B cell (primary cell): ENCODE data around the gene ZMIZ1. TPM values are rescaled to one million over a fixed set of nuclear protein-coding genes. Genes with fewer than 3 reads are reported as not detected.

ENCODE experiments used
- ATAC-seq: fragments of 200-7000 bp; cut with Tn5 transposase; one replicate; pipeline ENCODE4 v1.10.0; 2021; ENCODE audit warnings: low read depth, mild to moderate bottlenecking, moderate number of reproducible peaks, moderate library complexity
- CTCF ChIA-PET: fragments of 350-600 bp; sonication (Branson Sonifier 250); formaldehyde crosslinking; loops from one replicate; lab custom pipeline; 2021; ENCODE audit warnings: antibody characterized with exemption, inconsistent platforms; lab: Charles Lee
- POLR2A ChIA-PET: fragments of 350-600 bp; sonication (Branson Sonifier 250); formaldehyde crosslinking; loops from one replicate; lab custom pipeline; 2021; ENCODE audit warnings: antibody characterized with exemption; lab: Charles Lee
- DNase-seq: peaks from one replicate; pipeline ENCODE4 v3.0.0; 2013
- H2AFZ ChIP-seq: 2 replicates; pipeline ENCODE4 v1.6.1; 2012; ENCODE audit warnings: mild to moderate bottlenecking, low read depth, low read length; ENCODE audit not compliant: insufficient read depth, poor library complexity, severe bottlenecking
- H3K27ac ChIP-seq, 2 donors: 1 replicate in 1 of 2; 2 replicates in 1 of 2; pipeline ENCODE4 v1.5.1; 2012 to 2013; ENCODE audit warnings: low read length in 2 of 2, mild to moderate bottlenecking in 2 of 2, moderate library complexity in 1 of 2
- H3K27me3 ChIP-seq, 4 experiments: fragments of 200-600 bp in 1 of 4; sonication (generic) in 1 of 4; replicated peaks in 1 of 4; 1 replicate in 2 of 4; 2 replicates in 2 of 4; pipeline versions ENCODE4 v1.6.1 to v1.7.0; 2013 to 2016; ENCODE audit warnings: low read length in 3 of 4, mild to moderate bottlenecking in 2 of 4, mixed read lengths in 1 of 4, moderate library complexity in 1 of 4; ENCODE audit not compliant: insufficient read depth in 4 of 4, control insufficient read depth in 3 of 4; ENCODE audit errors: control extremely low read depth in 1 of 4
- H3K36me3 ChIP-seq, 2 experiments: replicated peaks in 1 of 2; 1 replicate in 1 of 2; 2 replicates in 1 of 2; pipeline versions ENCODE4 v1.6.1 to v1.7.1; 2013; ENCODE audit warnings: low read length in 1 of 2; ENCODE audit not compliant: insufficient read depth in 2 of 2, control insufficient read depth in 1 of 2; ENCODE audit errors: control extremely low read depth in 1 of 2, extremely low read depth in 1 of 2
- H3K4me1 ChIP-seq, 2 donors: fragments of 200-600 bp in 1 of 2; sonication (generic) in 1 of 2; 1 replicate in 1 of 2; 2 replicates in 1 of 2; pipeline versions ENCODE4 v1.5.1 to v1.6.1; 2013 to 2017; ENCODE audit warnings: low read length in 2 of 2; ENCODE audit not compliant: control insufficient read depth in 2 of 2, insufficient read depth in 2 of 2
- H3K4me2 ChIP-seq: replicated peaks from 2 replicates; pipeline ENCODE3; 2012; ENCODE audit warnings: mild to moderate bottlenecking, low read depth, low read length; ENCODE audit not compliant: poor library complexity, severe bottlenecking
- H3K4me3 ChIP-seq, 5 experiments: fragments of 200-600 bp in 1 of 5; sonication (generic) in 1 of 5; 1 replicate in 3 of 5; 2 replicates in 2 of 5; pipeline versions ENCODE4 v1.5.1 to v1.7.0; 2011 to 2016; ENCODE audit warnings: low read length in 4 of 5, mild to moderate bottlenecking in 4 of 5, low read depth in 2 of 5, control low read depth in 1 of 5, moderate library complexity in 1 of 5; ENCODE audit not compliant: insufficient read depth in 1 of 5; ENCODE audit errors: control extremely low read depth in 1 of 5, extremely low read depth in 1 of 5
- H3K79me2 ChIP-seq: fragments of 200-600 bp; sonication (generic); one replicate; pipeline ENCODE4 v1.6.0; 2016; ENCODE audit warnings: low read length; ENCODE audit not compliant: control insufficient read depth, insufficient read depth
- H3K9ac ChIP-seq: fragments of 200-600 bp; sonication (generic); 2 replicates; pipeline ENCODE4 v1.6.1; 2017; ENCODE audit warnings: mild to moderate bottlenecking, low read length, moderate library complexity
- H3K9me3 ChIP-seq, 3 donors: one replicate each; pipeline versions ENCODE4 v1.6.1 to v1.7.1; 2013; ENCODE audit warnings: low read length in 2 of 3; ENCODE audit not compliant: control insufficient read depth in 2 of 3, insufficient read depth in 1 of 3; ENCODE audit errors: control extremely low read depth in 1 of 3
- H4K20me1 ChIP-seq: 2 replicates; pipeline ENCODE4 v1.6.0; 2012; ENCODE audit warnings: mild to moderate bottlenecking, low read length; ENCODE audit not compliant: insufficient read depth, control insufficient read depth, poor library complexity, severe bottlenecking
- H3K27ac Mint-ChIP-seq: one replicate; pipeline ENCODE4 v1.8.0; 2021; ENCODE audit warnings: mixed read lengths
- H3K27me3 Mint-ChIP-seq: one replicate; pipeline ENCODE4 v1.8.0; 2021; ENCODE audit warnings: mixed read lengths
- H3K4me1 Mint-ChIP-seq: one replicate; pipeline ENCODE4 v1.8.0; 2021; ENCODE audit warnings: mixed read lengths
- H3K4me3 Mint-ChIP-seq: one replicate; pipeline ENCODE4 v1.8.0; 2021; ENCODE audit warnings: mixed read lengths
- H3K9me3 Mint-ChIP-seq: one replicate; pipeline ENCODE4 v1.8.0; 2022; ENCODE audit warnings: mixed read lengths; ENCODE audit not compliant: insufficient read depth
- CTCF ChIP-seq: fragments of 200-600 bp; IDR thresholded peaks from one replicate; pipeline ENCODE4 v1.8.0; 2022; ENCODE audit warnings: antibody characterized with exemption, mild to moderate bottlenecking
- EZH2 ChIP-seq: IDR thresholded peaks from 2 replicates; pipeline ENCODE4 v1.6.1; 2012; ENCODE audit warnings: borderline replicate concordance, low read depth, mild to moderate bottlenecking, moderate library complexity, low read length; ENCODE audit not compliant: insufficient read depth, poor library complexity, severe bottlenecking
- WGBS: methylation state at CpG from one replicate; pipeline ENCODE4 v1.1.5; 2013; ENCODE audit warnings: missing lambda C conversion rate; ENCODE audit not compliant: insufficient coverage; 5-methylcytosine and 5-hydroxymethylcytosine counted together
- intact Hi-C: fragments of 100-400 bp; cut with micrococcal nuclease; formaldehyde crosslinking; loops from one replicate; pipeline ENCODE4 v1.10.0; 2022
- polyA plus RNA-seq: library from polyadenylated mRNA; depleted of rRNA; stranded (reverse); fragments of >200 nt; gene quantifications from 2 replicates; pipeline ENCODE4 v1.2.3, GENCODE V29; 2012
- total RNA-seq, 2 donors: library from RNA; stranded (reverse); fragments of 120-200 nt in 1 of 2; gene quantifications; 1 replicate in 1 of 2; 2 replicates in 1 of 2; pipeline versions ENCODE4 v1.2.3 to v1.2.4, GENCODE V29; 2013 to 2022

The ZMIZ1 gene
- total and polyA plus RNA-seq, 2 donors (not counting 1 experiment from before 2014, with no cell fraction given): 14.3 to 64.9 TPM

GRCh38 chr10:79156334-79157274 lies 87.8 kb downstream of the ZMIZ1 start:
- H3K4me2 ChIP-seq: no peak overlapping the region
- no peak for TF ChIP-seq CTCF
- TF ChIP-seq EZH2: no peak
- no peaks in the 10 kb centered on the region for H3K4me1 ChIP-seq
- H3K4me3 Mint-ChIP-seq: no peak overlapping the region
- no peaks in the 10 kb centered on the region for H3K9me3 ChIP-seq
- intact Hi-C loops: no loop called here
- H3K27me3 Mint-ChIP-seq: no peaks in the 10 kb centered on the region
- no peaks in the 10 kb centered on the region for H3K27me3 ChIP-seq
- H3K9me3 Mint-ChIP-seq: no peaks in the 10 kb centered on the region
- H3K4me1 Mint-ChIP-seq: no peaks in the 10 kb centered on the region
- ChIA-PET CTCF (no interaction called here), POLR2A (interaction anchor here (0.7 kb wide), 1 partner anchor 8 kb away, joined by 3 read pairs; no protein-coding TSS in a partner anchor)
- H3K9ac ChIP-seq: no peak overlapping the region
- no peaks in the 10 kb centered on the region for H3K36me3 ChIP-seq
- no peaks in the 10 kb centered on the region for H3K79me2 ChIP-seq
- H2AFZ ChIP-seq: no peak overlapping the region
- ATAC-seq (no peak), DNase-seq (no peak)
- H4K20me1 ChIP-seq: no peaks in the 10 kb centered on the region
- 86% methylated on average over 19 of the region's 22 CpGs for WGBS
- H3K4me3 ChIP-seq: no peak overlapping the region
- H3K27ac ChIP-seq: no peak overlapping the region
- no peak overlapping the region for H3K27ac Mint-ChIP-seq

- Histone ChIP-seq H3K4me1 (no peaks in the 10 kb centered on the region), H3K79me2 (no peaks in the 10 kb centered on the region), H3K27me3 (no peaks in the 10 kb centered on the region), H3K4me3 (no peak overlapping the region), H4K20me1 (no peaks in the 10 kb centered on the region), H3K27ac (no peak overlapping the region), H3K4me2 (no peak overlapping the region), H2AFZ (no peak overlapping the region), H3K36me3 (no peaks in the 10 kb centered on the region), H3K9me3 (no peaks in the 10 kb centered on the region), H3K9ac (no peak overlapping the region)
- H3K27me3 Mint-ChIP-seq: no peaks in the 10 kb centered on the region
- DNase-seq (no peak), ATAC-seq (no peak)
- no peak for TF ChIP-seq EZH2
- no peak for TF ChIP-seq CTCF
- intact Hi-C loops: no loop called here
- WGBS: 82% methylated on average over 5 of the region's 5 CpGs
- POLR2A ChIA-PET: no interaction called here
- H3K27ac Mint-ChIP-seq: no peak overlapping the region
- H3K4me1 Mint-ChIP-seq: no peaks in the 10 kb centered on the region
- no peaks in the 10 kb centered on the region for H3K9me3 Mint-ChIP-seq
- no peak overlapping the region for H3K4me3 Mint-ChIP-seq
- CTCF ChIA-PET: no interaction called here
Measured at GRCh38 chr10:79158004-79158340, 89.2 kb downstream of the ZMIZ1 start.
